Measurements from ENCODE around the gene TAGLN.
A peak's percentile ranks its signal among the peaks of the same experiment; 100 is the strongest.

TAGLN gene

GRCh38 chr11:117214404-117215110 lies 15.4 kb downstream of the TAGLN start:
- DNase-seq (ENCODE audit: low read depth): no peak

- DNase-seq (ENCODE audit: low read depth): no peak
Measured at GRCh38 chr11:117217141-117218084, 18.2 kb downstream of the TAGLN start.

- no peak for DNase-seq (ENCODE audit: low read depth)
Measured at GRCh38 chr11:117218133-117218915, 19.2 kb downstream of the TAGLN start.

GRCh38 chr11:117219001-117219400 lies 19.8 kb downstream of the TAGLN start:
- no peak for DNase-seq (ENCODE audit: low read depth)

GRCh38 chr11:117219455-117219854 lies 20.3 kb downstream of the TAGLN start:
- no peak for DNase-seq (ENCODE audit: low read depth)

GRCh38 chr11:117219995-117220394 lies 20.8 kb downstream of the TAGLN start:
- no peak for DNase-seq (ENCODE audit: low read depth)

DNA sequence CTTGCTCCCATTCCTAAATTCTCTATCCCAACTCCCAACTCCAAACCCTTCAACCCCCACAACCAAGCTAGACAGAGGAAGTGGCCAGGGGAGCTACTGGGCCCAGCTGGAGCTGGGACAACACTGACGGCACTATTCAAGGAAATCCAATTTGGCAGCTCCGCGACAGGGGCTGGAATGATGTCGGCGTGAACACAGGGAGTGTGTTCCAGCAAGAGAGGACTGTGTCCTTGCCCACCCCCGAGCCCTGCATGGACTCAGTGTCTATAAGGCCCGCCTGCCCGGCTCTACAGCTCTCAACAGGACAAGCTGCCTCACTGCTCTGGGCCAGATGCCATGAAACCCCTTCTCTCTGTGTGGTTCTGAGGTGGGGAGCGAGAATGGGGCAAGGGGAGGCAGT lies 21.4 kb downstream of the TAGLN start:
- no peak for DNase-seq (ENCODE audit: low read depth)

DNA sequence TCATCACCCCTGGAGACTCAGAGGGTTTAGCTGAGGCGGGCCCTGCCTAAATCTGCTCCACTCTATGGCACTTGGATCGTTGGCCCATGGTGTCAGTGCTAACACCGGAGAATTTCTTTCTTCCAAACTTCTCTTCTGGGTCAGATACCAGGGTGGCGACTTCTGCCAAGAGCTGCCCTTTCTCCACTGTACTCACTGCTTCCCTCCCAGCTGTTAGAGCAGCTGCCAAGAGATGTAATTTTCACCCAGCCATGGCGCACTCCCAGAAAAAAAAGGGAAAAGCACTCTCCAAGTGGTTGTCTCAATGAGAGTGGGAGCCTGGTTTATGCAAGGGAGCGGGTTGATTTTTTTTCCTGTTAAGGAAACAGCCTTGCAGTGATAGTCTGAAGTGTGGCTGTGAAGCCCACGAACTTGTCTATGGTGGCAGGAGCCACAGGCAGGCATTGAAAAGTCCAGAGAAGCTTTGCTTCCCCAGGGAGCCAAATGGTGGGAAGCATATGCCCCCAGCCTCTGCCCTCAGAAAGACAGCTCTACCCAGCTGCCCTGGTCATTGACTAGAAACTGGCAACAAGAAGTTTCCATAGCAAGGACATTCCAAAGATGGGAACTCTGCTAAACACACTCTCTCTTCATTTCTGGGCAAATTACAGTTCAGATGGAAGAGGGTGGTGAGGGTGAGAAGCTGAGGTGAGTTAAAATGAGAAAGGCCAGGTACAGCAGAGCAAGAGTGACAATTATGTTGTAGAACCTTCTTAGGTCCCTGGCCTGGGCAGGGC lies 22.0 kb downstream of the TAGLN start:
- DNase-seq (ENCODE audit: low read depth): no peak

DNA sequence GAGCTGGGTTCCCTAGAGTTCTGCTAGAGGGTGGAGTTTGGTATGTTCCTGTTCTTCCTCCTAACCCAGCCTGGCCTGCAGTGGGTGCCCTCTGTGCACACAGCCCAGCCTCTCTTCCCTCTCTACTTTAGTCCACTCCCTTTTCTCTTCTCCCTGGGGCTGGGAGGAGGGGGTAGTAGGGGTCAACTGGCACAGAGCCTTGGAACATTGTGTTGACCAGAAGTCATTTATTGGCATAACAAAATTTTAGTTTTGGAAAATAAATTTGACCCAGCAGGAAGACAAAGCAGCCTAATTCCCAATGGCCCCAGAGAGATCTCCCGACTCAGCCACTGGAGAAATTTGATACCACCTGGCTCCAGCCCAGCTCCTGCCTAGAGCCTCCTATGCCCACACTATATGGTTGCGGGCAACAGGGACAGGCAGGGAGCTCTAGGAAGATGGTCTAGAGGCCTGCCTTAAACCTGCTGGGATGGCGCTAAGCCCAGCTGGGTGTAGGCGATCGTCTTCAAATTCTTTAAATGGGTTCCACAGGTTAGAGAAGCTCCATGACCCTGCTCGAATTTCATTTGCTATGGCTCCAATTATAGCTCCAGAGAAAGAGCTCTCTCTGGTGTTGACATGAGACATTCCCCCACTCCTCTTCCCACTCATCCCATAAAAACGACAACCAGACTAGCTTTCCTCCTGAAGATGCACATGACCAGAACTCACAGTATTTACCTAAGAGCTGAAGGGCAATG lies 22.8 kb downstream of the TAGLN start:
- no peak for DNase-seq (ENCODE audit: low read depth)

GRCh38 chr11:117222991-117223740 lies 24.0 kb downstream of the TAGLN start:
- no peak for DNase-seq (ENCODE audit: low read depth)

DNA sequence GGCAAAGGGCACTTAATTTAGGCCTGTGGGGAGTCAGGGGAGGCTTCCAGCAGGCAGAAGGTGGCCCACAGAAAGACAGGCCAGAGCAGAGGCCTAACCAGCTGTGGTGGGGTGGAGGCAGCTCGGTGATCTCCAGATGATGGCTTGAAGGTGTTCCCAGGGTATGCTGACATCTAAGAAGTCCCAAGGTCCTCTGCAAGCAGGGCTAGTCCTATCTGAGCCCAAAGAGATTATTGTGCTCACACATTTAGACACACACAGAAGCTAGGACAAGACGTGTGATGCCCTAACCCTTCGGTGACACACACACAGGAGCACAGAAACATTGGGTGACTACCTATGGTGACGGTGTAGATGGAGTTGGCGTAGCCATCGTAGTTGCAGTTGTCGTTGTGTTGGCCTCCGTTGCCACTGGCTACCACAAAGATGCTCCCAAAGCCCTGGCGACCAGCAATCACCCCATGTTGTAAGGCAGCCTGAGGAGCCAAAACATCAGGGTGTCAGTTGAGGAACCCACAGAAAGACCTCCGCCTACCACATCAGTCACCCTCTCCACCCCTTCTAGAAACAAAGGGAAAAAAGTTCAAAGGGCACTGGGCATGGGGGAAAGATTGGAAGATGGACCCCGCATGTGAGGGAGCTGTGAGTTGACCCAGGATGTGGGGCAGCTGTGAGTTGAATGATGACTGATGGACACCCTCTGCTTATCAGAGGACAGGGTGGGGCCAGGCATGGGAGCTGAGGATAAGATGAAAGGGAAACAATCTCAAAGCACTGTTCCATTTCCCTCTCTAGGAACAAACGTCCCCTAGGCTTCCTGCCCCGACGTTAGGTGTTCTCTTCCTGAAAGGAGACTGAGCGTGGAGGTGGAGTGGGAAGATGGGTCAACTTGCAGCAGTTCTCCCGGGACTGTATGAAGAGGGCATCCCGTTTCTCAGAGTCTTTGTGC lies 24.8 kb downstream of the TAGLN start:
- DNase-seq (ENCODE audit: low read depth): no peak

DNA sequence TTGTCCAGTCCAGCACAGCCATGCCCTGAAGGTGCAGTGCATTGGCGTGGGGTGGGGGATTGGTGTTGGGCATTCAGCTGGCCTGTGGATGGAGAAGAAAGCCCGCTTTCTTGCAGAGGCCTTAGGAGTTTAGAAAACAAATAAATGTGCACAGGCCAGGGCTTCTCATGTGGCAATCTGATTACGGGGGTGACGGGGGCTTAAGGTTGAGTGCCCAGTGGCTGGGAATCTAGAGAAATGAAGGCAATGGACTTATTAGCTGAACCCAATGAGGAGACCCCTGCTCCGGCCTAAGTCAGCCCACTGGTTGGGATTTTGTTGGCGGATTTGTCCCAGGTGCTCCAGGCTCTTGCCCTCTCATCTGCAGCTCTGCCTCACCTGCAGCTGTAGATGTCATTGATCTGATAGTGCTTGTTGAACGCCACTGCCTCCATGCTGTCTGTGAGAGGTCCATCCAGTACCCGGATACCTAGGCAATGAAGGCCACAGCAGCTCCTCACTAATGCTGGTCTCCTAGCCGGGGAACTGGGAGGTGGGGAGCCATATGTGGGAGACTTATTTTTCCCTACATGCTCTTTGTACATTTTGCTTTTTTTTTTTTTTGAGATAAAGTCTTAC lies 26.5 kb downstream of the TAGLN start:
- DNase-seq (ENCODE audit: low read depth): no peak

- DNase-seq (ENCODE audit: low read depth): no peak
Measured at GRCh38 chr11:117226388-117227385, 27.5 kb downstream of the TAGLN start.

- no peak for DNase-seq (ENCODE audit: low read depth)
Measured at GRCh38 chr11:117228091-117228490, 28.9 kb downstream of the TAGLN start.

GRCh38 chr11:117229411-117229810 lies 30.2 kb downstream of the TAGLN start:
- DNase-seq (ENCODE audit: low read depth): no peak

DNA sequence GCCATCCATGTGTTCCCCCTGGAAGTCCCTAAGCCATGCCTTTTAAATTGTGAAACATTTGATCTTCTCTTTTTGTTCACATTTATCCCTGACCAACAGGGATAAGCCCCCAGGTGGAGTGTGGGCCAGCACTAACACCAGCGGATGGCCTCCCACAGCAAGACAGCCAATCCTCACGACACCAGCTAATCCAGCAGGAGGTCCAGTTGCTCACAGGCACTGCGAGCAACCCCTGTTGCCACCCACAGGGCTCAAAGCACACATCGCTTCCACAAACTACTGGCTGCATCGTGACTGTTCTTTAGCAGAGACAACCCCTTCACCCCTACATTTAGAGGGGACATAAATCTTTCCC lies 30.7 kb downstream of the TAGLN start:
- DNase-seq (ENCODE audit: low read depth): no peak

DNA sequence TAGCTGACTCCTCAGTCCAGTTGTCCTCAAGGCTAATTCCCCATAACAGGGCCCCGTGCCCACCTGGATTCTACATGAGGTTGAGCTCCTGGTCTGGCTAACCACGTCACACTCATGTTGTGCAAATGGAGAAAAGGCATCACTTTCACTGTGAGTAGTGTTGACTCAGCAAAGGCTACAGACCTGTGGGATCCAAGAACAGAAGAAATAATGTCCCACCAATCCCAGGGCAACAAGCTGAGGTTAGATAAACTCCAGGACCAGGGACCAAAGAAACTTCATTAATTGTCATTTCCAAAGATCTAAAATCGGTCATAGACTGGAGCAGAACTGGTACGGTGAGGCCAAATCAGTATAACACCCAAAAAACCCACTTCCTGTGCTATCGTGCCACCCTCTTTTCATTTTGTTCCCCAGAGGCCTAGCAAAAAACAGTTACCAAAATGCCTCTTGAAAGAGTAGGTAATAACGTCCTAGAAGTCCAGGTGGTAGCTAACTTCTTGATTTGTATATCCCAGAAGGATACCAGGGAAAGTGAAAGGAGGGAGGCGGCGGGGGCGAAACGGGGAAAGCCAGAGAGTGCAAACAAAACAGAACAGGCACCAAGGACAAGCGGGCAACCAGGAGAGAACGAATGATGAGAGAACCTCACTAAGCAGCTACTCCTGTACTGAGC lies 31.3 kb downstream of the TAGLN start:
- DNase-seq (ENCODE audit: low read depth): peak; percentile 56
